HG03196 (cell line): ENCODE results near the gene SPINT3.

Experiments used
- ATAC-seq: cut with Tn5 transposase; IDR thresholded peaks from one replicate; pipeline ENCODE4 v1.9.1; 2021; ENCODE audit not compliant: unreplicated experiment

Gene SPINT3

GRCh38 chr20:45515147-45515913, at the start of gene SPINT3:
SPINT3 (minus strand) TSS chr20:45515622; CDS start chr20:45515608, 14 bp downstream.
- no peak for ATAC-seq

- no peak for ATAC-seq
These were observed 49.4 kb upstream of the SPINT3 start for GRCh38 chr20:45564760-45565276.

GRCh38 chr20:45555198-45555597, 39.8 kb upstream of the SPINT3 start:
- no peak for ATAC-seq

GRCh38 chr20:45552456-45552855, 37.0 kb upstream of the SPINT3 start:
- ATAC-seq, result no peak

- ATAC-seq, result no peak
These were observed 35.3 kb upstream of the SPINT3 start for GRCh38 chr20:45550765-45551164.

GRCh38 chr20:45548410-45548809, 33.0 kb upstream of the SPINT3 start:
- ATAC-seq, result no peak

- no peak for ATAC-seq
These were observed 31.9 kb upstream of the SPINT3 start, which contains the start of gene EPPIN for GRCh38 chr20:45547206-45547770. EPPIN (minus strand) TSS chr20:45547401; CDS start chr20:45547357, 44 bp downstream.

- ATAC-seq, result no peak
These were observed 30.5 kb upstream of the SPINT3 start for GRCh38 chr20:45545754-45546453.

GRCh38 chr20:45545351-45545750, 29.9 kb upstream of the SPINT3 start:
- no peak for ATAC-seq

GRCh38 chr20:45539382-45539781, 24.0 kb upstream of the SPINT3 start, which contains the start of gene WFDC6:
WFDC6 (minus strand) TSS chr20:45539482; CDS start chr20:45539407, 75 bp downstream.
- no peak for ATAC-seq

- no peak for ATAC-seq
These were observed 22.9 kb upstream of the SPINT3 start for GRCh38 chr20:45538209-45538799.

- no peak for ATAC-seq
These were observed 11.9 kb upstream of the SPINT3 start for GRCh38 chr20:45527294-45527693.

- no peak for ATAC-seq
These were observed 8.4 kb upstream of the SPINT3 start for GRCh38 chr20:45523821-45524220.

- ATAC-seq, result no peak
These were observed 2.9 kb upstream of the SPINT3 start for GRCh38 chr20:45518282-45518681.

GRCh38 chr20:45510242-45510862, 5.1 kb downstream of the SPINT3 start:
- ATAC-seq, result no peak

- ATAC-seq, result no peak
These were observed 6.3 kb downstream of the SPINT3 start for GRCh38 chr20:45509091-45509490.

GRCh38 chr20:45508068-45508886, 7.1 kb downstream of the SPINT3 start:
- no peak for ATAC-seq

- ATAC-seq, result no peak
These were observed 8.2 kb downstream of the SPINT3 start for GRCh38 chr20:45507011-45507820.

GRCh38 chr20:45506398-45506797, 9.0 kb downstream of the SPINT3 start:
- no peak for ATAC-seq
